Measurements from ENCODE around the gene MKI67. TPM values are rescaled to one million over a fixed set of nuclear protein-coding genes. Genes with fewer than 3 reads are reported as not detected.

MKI67 gene
- total RNA-seq, 1 experiment from 2014 or later = 81.4 TPM

- H3K9me3 Mint-ChIP-seq (ENCODE audit: unreplicated experiment) = no peaks in the 10 kb centered on the region
- ChIA-PET CTCF (interaction anchor here (1.6 kb wide), 1 partner anchor 28 kb away, joined by 5 read pairs; no protein-coding TSS in a partner anchor), POLR2A (interaction anchor here (1.7 kb wide), 1 partner anchor 14 kb away, joined by 3 read pairs; no protein-coding TSS in a partner anchor)
- no TSS peak for BruUV-seq (replicated peaks)
- DNase-seq (ENCODE audit: unreplicated experiment) = no peak
- no peak for TF ChIP-seq CTCF (IDR thresholded peaks at IDR 0.05; ENCODE audit: unreplicated experiment)
- no peak overlapping the region for H3K27ac Mint-ChIP-seq (ENCODE audit: low read depth, unreplicated experiment)
- peaks cover 5% of the 10 kb centered on the region for H3K4me1 Mint-ChIP-seq (ENCODE audit: insufficient read depth, unreplicated experiment)
- no peaks in the 10 kb centered on the region for H3K27me3 Mint-ChIP-seq (ENCODE audit: insufficient read depth, unreplicated experiment)
- H3K36me3 Mint-ChIP-seq (ENCODE audit: insufficient read depth, unreplicated experiment) = peaks cover 6% of the 10 kb centered on the region
- no peak overlapping the region for H3K4me3 Mint-ChIP-seq (ENCODE audit: unreplicated experiment)
- intact Hi-C loops (cut with micrococcal nuclease) = no loop called here
These were observed 16.5 kb downstream of the MKI67 start for GRCh38 chr10:128109707-128110106.

- TF ChIP-seq CTCF (IDR thresholded peaks at IDR 0.05; ENCODE audit: unreplicated experiment) = no peak
- Mint-ChIP-seq H3K9me3 (ENCODE audit: unreplicated experiment) (no peaks in the 10 kb centered on the region), H3K27ac (ENCODE audit: low read depth, unreplicated experiment) (no peak overlapping the region), H3K36me3 (ENCODE audit: insufficient read depth, unreplicated experiment) (peaks cover 4% of the 10 kb centered on the region), H3K27me3 (ENCODE audit: insufficient read depth, unreplicated experiment) (no peaks in the 10 kb centered on the region), H3K4me1 (ENCODE audit: insufficient read depth, unreplicated experiment) (peaks cover 5% of the 10 kb centered on the region), H3K4me3 (ENCODE audit: unreplicated experiment) (no peak overlapping the region)
- no TSS peak for BruUV-seq (replicated peaks)
- DNase-seq (ENCODE audit: unreplicated experiment) = no peak
- ChIA-PET POLR2A (interaction anchor here (0.7 to 1.1 kb wide), 2 partner anchors 15 to 20 kb away, joined by 3 read pairs; no protein-coding TSS in a partner anchor), CTCF (interaction anchor here (0.6 to 6.1 kb wide), 6 partner anchors 12 to 887 kb away, joined by 3 to 26 read pairs (median 4); partner anchors contain the start of gene PTPRE)
- intact Hi-C loops (cut with micrococcal nuclease) = no loop called here
These were observed 20.8 kb downstream of the MKI67 start for GRCh38 chr10:128105383-128105782.

- Mint-ChIP-seq H3K27me3 (ENCODE audit: insufficient read depth, unreplicated experiment) (no peaks in the 10 kb centered on the region), H3K27ac (ENCODE audit: low read depth, unreplicated experiment) (no peak overlapping the region), H3K36me3 (ENCODE audit: insufficient read depth, unreplicated experiment) (peaks cover 4% of the 10 kb centered on the region), H3K9me3 (ENCODE audit: unreplicated experiment) (no peaks in the 10 kb centered on the region), H3K4me3 (ENCODE audit: unreplicated experiment) (no peak overlapping the region), H3K4me1 (ENCODE audit: insufficient read depth, unreplicated experiment) (peaks cover 5% of the 10 kb centered on the region)
- no peak for TF ChIP-seq CTCF (IDR thresholded peaks at IDR 0.05; ENCODE audit: unreplicated experiment)
- intact Hi-C loops (cut with micrococcal nuclease) = no loop called here
- ChIA-PET POLR2A (interaction anchor here (0.6 kb wide), 1 partner anchor 9 kb away, joined by 3 read pairs; no protein-coding TSS in a partner anchor), CTCF (interaction anchor here (0.9 to 6.1 kb wide), 3 partner anchors 14 to 68 kb away, joined by 3 to 26 read pairs (median 5); no protein-coding TSS in a partner anchor)
- no TSS peak for BruUV-seq (replicated peaks)
- DNase-seq (ENCODE audit: unreplicated experiment) = no peak
These were observed 23.0 kb downstream of the MKI67 start for GRCh38 chr10:128103229-128103714.

GRCh38 chr10:128102480-128103228, 23.6 kb downstream of the MKI67 start:
- BruUV-seq (replicated peaks) = no TSS peak
- Mint-ChIP-seq H3K27ac (ENCODE audit: low read depth, unreplicated experiment) (no peak overlapping the region), H3K36me3 (ENCODE audit: insufficient read depth, unreplicated experiment) (peaks cover 8% of the 10 kb centered on the region), H3K4me1 (ENCODE audit: insufficient read depth, unreplicated experiment) (peaks cover 10% of the 10 kb centered on the region), H3K9me3 (ENCODE audit: unreplicated experiment) (no peaks in the 10 kb centered on the region), H3K4me3 (ENCODE audit: unreplicated experiment) (no peak overlapping the region), H3K27me3 (ENCODE audit: insufficient read depth, unreplicated experiment) (no peaks in the 10 kb centered on the region)
- DNase-seq (ENCODE audit: unreplicated experiment) = no peak
- CTCF ChIA-PET = interaction anchor here (0.9 to 6.1 kb wide), 3 partner anchors 15 to 67 kb away, joined by 3 to 26 read pairs (median 5); no protein-coding TSS in a partner anchor
- POLR2A ChIA-PET = no interaction called here
- intact Hi-C loops (cut with micrococcal nuclease) = no loop called here
- no peak for TF ChIP-seq CTCF (IDR thresholded peaks at IDR 0.05; ENCODE audit: unreplicated experiment)
